K562 (cell line): ENCODE measurements around the gene CADPS2. TPM values are rescaled to one million over a fixed set of nuclear protein-coding genes. Genes with fewer than 3 reads are reported as not detected.

Experiments used
- ATAC-seq: fragments of 200-7000 bp; cut with Tn5 transposase; 3 replicates; pipeline ENCODE4 v1.9.1; 2020; ENCODE audit warnings: moderate library complexity
- BruUV-seq: library from RNA; stranded (reverse); fragments of 400-500 nt; replicated peaks from 2 replicates; lab custom pipeline; 2021; lab: Mats Ljungman, UMichigan
- CTCF ChIA-PET: fragments of 300-600 bp; formaldehyde crosslinking; extraction: SDS; loops from one replicate; lab custom pipeline; 2021; ENCODE audit warnings: low intra/inter-chr PET ratio; lab: Yijun Ruan, JAX
- POLR2A ChIA-PET: fragments of 300-600, 350-650 bp; sonication (Branson Sonifier 250); formaldehyde crosslinking; extraction: SDS; loops from one replicate; lab custom pipeline; 2021; ENCODE audit warnings: antibody characterized with exemption, inconsistent platforms; lab: Yijun Ruan, JAX
- DNase-seq, 4 experiments: peaks; one replicate each; pipeline versions ENCODE4 v3.0.0 to v3.0.0-alpha.2; 2011 to 2018; ENCODE audit warnings: low spot score in 3 of 4, mixed read lengths in 3 of 4; ENCODE audit errors: extremely low read depth in 1 of 4
- FAIRE-seq: peaks from 2 replicates; lab custom pipeline; 2011; peaks lifted over from hg19 to GRCh38; lab: Jason Lieb, UNC
- H2AFZ ChIP-seq: 2 replicates; pipeline ENCODE4 v1.6.0; 2011; ENCODE audit warnings: low read depth, low read length, control low read depth, inconsistent platforms
- H3K27ac ChIP-seq: fragments of 200-600 bp; 3 replicates; pipeline ENCODE4 v1.8.0; 2011; ENCODE audit warnings: low read depth, mild to moderate bottlenecking, control low read depth, inconsistent platforms, low read length, moderate library complexity, mixed read lengths; ENCODE audit errors: extremely low read depth
- H3K27me3 ChIP-seq, 2 experiments: fragments of 300-600 bp in 1 of 2; 2 replicates in 1 of 2; 3 replicates in 1 of 2; pipeline versions ENCODE4 v1.6.0 to v1.8.0; 2011; ENCODE audit warnings: inconsistent platforms in 2 of 2, low read length in 2 of 2, mild to moderate bottlenecking in 1 of 2, mixed read lengths in 1 of 2, moderate library complexity in 1 of 2; ENCODE audit not compliant: control insufficient read depth in 2 of 2, insufficient read depth in 2 of 2
- H3K36me3 ChIP-seq: fragments of 300-600 bp; 3 replicates; pipeline ENCODE4 v1.8.0; 2011; ENCODE audit warnings: mild to moderate bottlenecking, low read length, inconsistent platforms; ENCODE audit not compliant: control insufficient read depth, insufficient read depth
- H3K4me1 ChIP-seq, 2 experiments: fragments of 200-600 bp in 1 of 2; replicated peaks in 1 of 2; 2 replicates in 1 of 2; 3 replicates in 1 of 2; pipeline versions ENCODE4 v1.5.1 to v1.8.0; 2011; ENCODE audit warnings: inconsistent platforms in 2 of 2, low read length in 2 of 2, mild to moderate bottlenecking in 1 of 2, mixed read lengths in 1 of 2, moderate library complexity in 1 of 2; ENCODE audit not compliant: control insufficient read depth in 2 of 2, insufficient read depth in 2 of 2
- H3K4me2 ChIP-seq: 2 replicates; pipeline ENCODE4 v1.6.1; 2011; ENCODE audit warnings: low read length, control low read depth, inconsistent platforms, mixed read lengths; ENCODE audit not compliant: insufficient read depth
- H3K4me3 ChIP-seq: fragments of 200-600 bp; sonication (generic), shearing (Covaris generic); 2 replicates; pipeline ENCODE4 v1.5.1; 2016; ENCODE audit warnings: control low read depth, inconsistent platforms
- H3K79me2 ChIP-seq: fragments of 200-600 bp; 3 replicates; pipeline ENCODE4 v1.8.0; 2011; ENCODE audit warnings: low read length, inconsistent platforms; ENCODE audit not compliant: control insufficient read depth, insufficient read depth
- H3K9ac ChIP-seq, 2 experiments: 2 replicates each; pipeline versions ENCODE4 v1.6.0 to v1.6.1; 2011; ENCODE audit warnings: low read depth in 2 of 2, low read length in 2 of 2, control low read depth in 1 of 2, inconsistent platforms in 1 of 2, mild to moderate bottlenecking in 1 of 2, mixed read lengths in 1 of 2; ENCODE audit not compliant: insufficient read depth in 1 of 2
- H3K9me1 ChIP-seq: one replicate; pipeline ENCODE4 v1.6.0; 2011; ENCODE audit warnings: inconsistent platforms, mild to moderate bottlenecking, low read length, moderate library complexity; ENCODE audit not compliant: control insufficient read depth, insufficient read depth
- H3K9me3 ChIP-seq: replicated peaks from 2 replicates; pipeline ENCODE4 v1.5.1; 2011; ENCODE audit warnings: low read depth, low read length, inconsistent platforms; ENCODE audit not compliant: control insufficient read depth, insufficient read depth
- H4K20me1 ChIP-seq: replicated peaks from 2 replicates; pipeline ENCODE4 v1.6.1; 2011; ENCODE audit warnings: low read length, inconsistent platforms, mixed read lengths; ENCODE audit not compliant: control insufficient read depth, insufficient read depth
- CEBPB ChIP-seq: fragments of 450-650 bp; IDR thresholded peaks from 2 replicates; pipeline ENCODE4 v1.6.1; 2016; ENCODE audit warnings: missing genetic modification characterization, missing compliant biosample characterization
- COPS2 ChIP-seq: fragments of 450-650 bp; conservative IDR thresholded peaks from 2 replicates; pipeline ENCODE4 v1.6.1; 2016; ENCODE audit warnings: mild to moderate bottlenecking, moderate library complexity
- EHMT2 ChIP-seq: fragments of 450-650 bp; IDR thresholded peaks from 2 replicates; pipeline ENCODE4 v1.6.1; 2018; ENCODE audit warnings: antibody characterized with exemption
- ELK1 ChIP-seq: sonication (generic); formaldehyde crosslinking; IDR thresholded peaks from 2 replicates; pipeline ENCODE4 v1.8.1; 2022; ENCODE audit warnings: missing genetic modification reagents
- ETV6 ChIP-seq, 3 experiments: fragments of 150-350 bp in 1 of 3; sonication (generic) in 1 of 3; formaldehyde crosslinking in 1 of 3; IDR thresholded peaks; 2 replicates each; pipeline versions ENCODE4 v1.6.1 to v1.8.0; 2014 to 2022; ENCODE audit warnings: borderline replicate concordance in 2 of 3, low read depth in 2 of 3, antibody characterized with exemption in 1 of 3, low read length in 1 of 3, mild to moderate bottlenecking in 1 of 3, missing genetic modification reagents in 1 of 3
- LCOR ChIP-seq: sonication (generic); formaldehyde crosslinking; IDR thresholded peaks from 2 replicates; pipeline ENCODE4 v1.8.0; 2022; ENCODE audit warnings: mild to moderate bottlenecking, missing genetic modification reagents
- MAFK ChIP-seq: IDR thresholded peaks from 2 replicates; pipeline ENCODE4 v1.6.1; 2011; ENCODE audit warnings: low read length, improper control_type of control experiment
- MCM5 ChIP-seq: fragments of 450-650 bp; IDR thresholded peaks from 2 replicates; pipeline ENCODE4 v1.6.1; 2016; ENCODE audit warnings: low read depth
- NFXL1 ChIP-seq: fragments of 450-650 bp; formaldehyde crosslinking; IDR thresholded peaks from 2 replicates; pipeline ENCODE4 v1.4.0; 2021; ENCODE audit warnings: mild to moderate bottlenecking
- PYGO2 ChIP-seq: fragments of 450-650 bp; IDR thresholded peaks from 2 replicates; pipeline ENCODE4 v1.6.1; 2016; ENCODE audit warnings: mild to moderate bottlenecking, missing genetic modification characterization, moderate library complexity, missing compliant biosample characterization
- RFX5 ChIP-seq: IDR thresholded peaks from 2 replicates; pipeline ENCODE4 v1.6.1; 2011; ENCODE audit warnings: low read depth, mild to moderate bottlenecking, improper control_type of control experiment, low read length
- SMARCE1 ChIP-seq: fragments of 450-650 bp; IDR thresholded peaks from 2 replicates; pipeline ENCODE4 v1.7.1; 2016; ENCODE audit warnings: mild to moderate bottlenecking
- ZNF143 ChIP-seq: sonication (generic); formaldehyde crosslinking; IDR thresholded peaks from 2 replicates; pipeline ENCODE4 v1.9.0; 2022; ENCODE audit warnings: mild to moderate bottlenecking, missing genetic modification reagents
- ZNF212 ChIP-seq: fragments of 450-650 bp; formaldehyde crosslinking; IDR thresholded peaks from 2 replicates; pipeline ENCODE4 v1.4.0; 2020; ENCODE audit warnings: mild to moderate bottlenecking
- ZNF282 ChIP-seq: sonication (generic); formaldehyde crosslinking; IDR thresholded peaks from 2 replicates; pipeline ENCODE4 v1.8.1; 2023; ENCODE audit warnings: missing genetic modification reagents
- ZNF384 ChIP-seq: IDR thresholded peaks from 2 replicates; pipeline ENCODE4 v1.6.1; 2012; ENCODE audit warnings: low read depth, low read length, improper control_type of control experiment
- WGBS: fragments of 100-300 bp; shearing (Covaris generic); methylation state at CpG from one replicate; pipeline ENCODE4 v1.1.6; 2016; ENCODE audit warnings: low coverage, mixed read lengths; ENCODE audit not compliant: insufficient coverage; ENCODE audit errors: missing lambda C conversion rate; 5-methylcytosine and 5-hydroxymethylcytosine counted together
- in situ Hi-C: fragments of 300-500 bp; cut with MboI; formaldehyde crosslinking; loops from 4 replicates; pipeline ENCODE4 v1.15.0; 2018; ENCODE audit warnings: inconsistent platforms, mixed read lengths
- intact Hi-C: fragments of 100-400 bp; cut with micrococcal nuclease; formaldehyde crosslinking; loops from 2 replicates; pipeline ENCODE4 v1.14.2; 2022
- polyA plus RNA-seq, 8 experiments: library from polyadenylated mRNA; depleted of rRNA in 4 of 8; stranded (reverse) in 5 of 8; unstranded in 3 of 8; fragments of >200 nt; fragmentation: Nextera tagmentation in 2 of 8; fragmentation: Illumina TruSeq in 1 of 8; extraction: Ambion mirVana in 2 of 8; extraction: Trizol in 1 of 8; gene quantifications; 2 replicates each; pipeline versions ENCODE4 v1.2.1 to v1.2.3, GENCODE V29; 2011 to 2014; ENCODE audit warnings: inconsistent platforms in 1 of 8, missing spikeins in 1 of 8
- total RNA-seq, 7 experiments: library from RNA; depleted of rRNA in 6 of 7; stranded (reverse); fragments of >200 nt in 6 of 7; fragmentation: Illumina TruSeq in 2 of 7; extraction: Trizol in 2 of 7; gene quantifications; 2 replicates each; pipeline versions ENCODE4 v1.2.1 to v1.2.3, GENCODE V29; 2011 to 2021; ENCODE audit warnings: low replicate concordance in 1 of 7
- TF ChIP-seq, protein P1 (sequence below): fragments of 450-650 bp; formaldehyde crosslinking; IDR thresholded peaks from 2 replicates; pipeline ENCODE4 v1.4.0; 2020; ENCODE audit warnings: mild to moderate bottlenecking
- TF ChIP-seq, protein P2 (sequence below): fragments of 450-650 bp; IDR thresholded peaks from 2 replicates; pipeline ENCODE4 v1.6.1; 2016; ENCODE audit warnings: missing biosample characterization, missing genetic modification characterization
- TF ChIP-seq, protein P3 (sequence below): fragments of 250-450 bp; sonication (Bioruptor Pico); IDR thresholded peaks from 2 replicates; pipeline ENCODE4 v1.4.0; 2020; ENCODE audit warnings: mild to moderate bottlenecking

Gene CADPS2
- total and polyA plus RNA-seq, 9 of the 15 experiments (the other 6 are each of a cell fraction or from before 2014, with no cell fraction given): 0.03 to 0.14 (median 0.04) TPM; not detected in 1

- TF ChIP-seq PYGO2 (tag): no peak
Observed at GRCh38 chr7:122364761-122365280, 521.4 kb downstream of the CADPS2 start (continued).

GRCh38 chr7:122363144-122363543, 523.1 kb downstream of the CADPS2 start:
- Histone ChIP-seq H3K9me3 (no peaks in the 10 kb centered on the region), H3K4me1 (no peaks in the 10 kb centered on the region), H3K4me3 (no peak overlapping the region), H2AFZ (no peak overlapping the region), H3K9me1 (no peaks in the 10 kb centered on the region), H3K27ac (no peak overlapping the region), H3K79me2 (no peaks in the 10 kb centered on the region), H3K9ac (no peak overlapping the region), H3K27me3 (no peaks in the 10 kb centered on the region), H3K36me3 (no peaks in the 10 kb centered on the region), H3K4me2 (no peak overlapping the region), H4K20me1 (no peaks in the 10 kb centered on the region)
- no peak for DNase-seq
- in situ Hi-C loops (no loop called here), intact Hi-C loops (no loop called here)
- 4% methylated on average over 2 of the region's 2 CpGs for WGBS
- ChIA-PET CTCF (no interaction called here), POLR2A (no interaction called here)
- TF ChIP-seq ELK1: no peak
- no peak for TF ChIP-seq MAFK
- TF ChIP-seq, protein P1, sequence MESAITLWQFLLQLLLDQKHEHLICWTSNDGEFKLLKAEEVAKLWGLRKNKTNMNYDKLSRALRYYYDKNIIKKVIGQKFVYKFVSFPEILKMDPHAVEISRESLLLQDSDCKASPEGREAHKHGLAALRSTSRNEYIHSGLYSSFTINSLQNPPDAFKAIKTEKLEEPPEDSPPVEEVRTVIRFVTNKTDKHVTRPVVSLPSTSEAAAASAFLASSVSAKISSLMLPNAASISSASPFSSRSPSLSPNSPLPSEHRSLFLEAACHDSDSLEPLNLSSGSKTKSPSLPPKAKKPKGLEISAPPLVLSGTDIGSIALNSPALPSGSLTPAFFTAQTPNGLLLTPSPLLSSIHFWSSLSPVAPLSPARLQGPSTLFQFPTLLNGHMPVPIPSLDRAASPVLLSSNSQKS (CRISPR knock-in tag): no peak
- TF ChIP-seq, protein P2, sequence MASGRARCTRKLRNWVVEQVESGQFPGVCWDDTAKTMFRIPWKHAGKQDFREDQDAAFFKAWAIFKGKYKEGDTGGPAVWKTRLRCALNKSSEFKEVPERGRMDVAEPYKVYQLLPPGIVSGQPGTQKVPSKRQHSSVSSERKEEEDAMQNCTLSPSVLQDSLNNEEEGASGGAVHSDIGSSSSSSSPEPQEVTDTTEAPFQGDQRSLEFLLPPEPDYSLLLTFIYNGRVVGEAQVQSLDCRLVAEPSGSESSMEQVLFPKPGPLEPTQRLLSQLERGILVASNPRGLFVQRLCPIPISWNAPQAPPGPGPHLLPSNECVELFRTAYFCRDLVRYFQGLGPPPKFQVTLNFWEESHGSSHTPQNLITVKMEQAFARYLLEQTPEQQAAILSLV: no peak
- TF ChIP-seq SMARCE1: no peak
- no peak for TF ChIP-seq NFXL1 (CRISPR knock-in tag)
- TF ChIP-seq MCM5: no peak
- TF ChIP-seq ETV6 (IDR thresholded peaks at IDR 0.05; ENCODE audit: borderline replicate concordance in 1 of 2, low read depth in 2 of 2, low read length in 1 of 2): no peak
- no peak for TF ChIP-seq ETV6 (CRISPR knock-in tag; IDR thresholded peaks at IDR 0.05; ENCODE audit: borderline replicate concordance)
- no peak for TF ChIP-seq COPS2
- no peak for TF ChIP-seq CEBPB (tag)
- TF ChIP-seq ZNF143 (CRISPR knock-in tag): no peak
- TF ChIP-seq RFX5: no peak
- TF ChIP-seq, protein P3, sequence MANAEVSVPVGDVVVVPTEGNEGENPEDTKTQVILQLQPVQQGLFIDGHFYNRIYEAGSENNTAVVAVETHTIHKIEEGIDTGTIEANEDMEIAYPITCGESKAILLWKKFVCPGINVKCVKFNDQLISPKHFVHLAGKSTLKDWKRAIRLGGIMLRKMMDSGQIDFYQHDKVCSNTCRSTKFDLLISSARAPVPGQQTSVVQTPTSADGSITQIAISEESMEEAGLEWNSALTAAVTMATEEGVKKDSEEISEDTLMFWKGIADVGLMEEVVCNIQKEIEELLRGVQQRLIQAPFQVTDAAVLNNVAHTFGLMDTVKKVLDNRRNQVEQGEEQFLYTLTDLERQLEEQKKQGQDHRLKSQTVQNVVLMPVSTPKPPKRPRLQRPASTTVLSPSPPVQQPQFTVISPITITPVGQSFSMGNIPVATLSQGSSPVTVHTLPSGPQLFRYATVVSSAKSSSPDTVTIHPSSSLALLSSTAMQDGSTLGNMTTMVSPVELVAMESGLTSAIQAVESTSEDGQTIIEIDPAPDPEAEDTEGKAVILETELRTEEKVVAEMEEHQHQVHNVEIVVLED (CRISPR knock-in tag): no peak
- TF ChIP-seq ZNF384: no peak
- TF ChIP-seq ZNF212 (CRISPR knock-in tag): no peak
- no peak for TF ChIP-seq EHMT2
- no peak for TF ChIP-seq LCOR
- TF ChIP-seq ZNF282 (CRISPR knock-in tag): no peak
- no peak for ATAC-seq
- no TSS peak for BruUV-seq
- FAIRE-seq: no peak
